NCI-H2171 treated with DMSO at 0.1 percent for 48 hours (cell line): Measurements from ENCODE around the gene TRIM10.
A peak's percentile ranks its signal among the peaks of the same experiment; 100 is the strongest.

ENCODE experiments used
- DNase-seq: peaks from one replicate; lab custom pipeline; 2025; lab: John Stamatoyannopoulos, UW

TRIM10 gene

GRCh38 chr6:30160785-30161531 is at the start of gene TRIM10:
TRIM10 (minus strand) TSS chr6:30161211; CDS start chr6:30160858, 353 bp downstream.
- no peak for DNase-seq

GRCh38 chr6:30207619-30208295 is 46.7 kb upstream of the TRIM10 start:
- DNase-seq: no peak

GRCh38 chr6:30206799-30207618 is 46.0 kb upstream of the TRIM10 start:
- DNase-seq: peak; percentile 30

GRCh38 chr6:30206152-30206551 is 45.1 kb upstream of the TRIM10 start:
- no peak for DNase-seq

- no peak for DNase-seq
Measured at GRCh38 chr6:30204116-30204515, 43.1 kb upstream of the TRIM10 start.

GRCh38 chr6:30202366-30202765 is 41.4 kb upstream of the TRIM10 start:
- no peak for DNase-seq

- DNase-seq: no peak
Measured at GRCh38 chr6:30200551-30201281, 39.7 kb upstream of the TRIM10 start.

- no peak for DNase-seq
Measured at GRCh38 chr6:30198166-30199084, 37.4 kb upstream of the TRIM10 start.

GRCh38 chr6:30196376-30196775 is 35.4 kb upstream of the TRIM10 start:
- no peak for DNase-seq

GRCh38 chr6:30195951-30196350 is 34.9 kb upstream of the TRIM10 start:
- no peak for DNase-seq

- no peak for DNase-seq
Measured at GRCh38 chr6:30194797-30195690, 34.0 kb upstream of the TRIM10 start.

- DNase-seq: no peak
Measured at GRCh38 chr6:30192076-30192475, 31.1 kb upstream of the TRIM10 start.

- DNase-seq: no peak
Measured at GRCh38 chr6:30188541-30188940, 27.5 kb upstream of the TRIM10 start.

GRCh38 chr6:30185846-30186484 is 25.0 kb upstream of the TRIM10 start:
- no peak for DNase-seq

GRCh38 chr6:30184417-30185031 is 23.5 kb upstream of the TRIM10 start:
- DNase-seq: no peak

- DNase-seq: no peak
Measured at GRCh38 chr6:30180145-30180544, 19.1 kb upstream of the TRIM10 start.

- no peak for DNase-seq
Measured at GRCh38 chr6:30178837-30179236, 17.8 kb upstream of the TRIM10 start.

GRCh38 chr6:30175765-30176164 is 14.8 kb upstream of the TRIM10 start:
- DNase-seq: peak; percentile 8

- DNase-seq: no peak
Measured at GRCh38 chr6:30172681-30173080, 11.7 kb upstream of the TRIM10 start.
